Astrocyte (in vitro differentiated cells and primary cell): ENCODE data around the gene LCK. TPM values are rescaled to one million over a fixed set of nuclear protein-coding genes. Genes with fewer than 3 reads are reported as not detected.
A peak's percentile ranks its signal among the peaks of the same experiment; 100 is the strongest.
"Not testable (repeated sequence)": the region's sequence is repeated elsewhere in the genome, so short reads cannot be mapped to it uniquely, and the experiment has no call there.

Source experiments
- DNase-seq: peaks from one replicate; pipeline ENCODE4 v3.0.0-alpha.2; 2010; ENCODE audit warnings: low read depth
- FAIRE-seq: peaks from 2 replicates; lab custom pipeline; 2011; peaks lifted over from hg19 to GRCh38; lab: Jason Lieb, UNC
- H2AFZ ChIP-seq: 2 replicates; pipeline ENCODE4 v1.6.0; 2012; ENCODE audit warnings: low read depth, low read length, inconsistent platforms
- H3K27ac ChIP-seq: 2 replicates; pipeline ENCODE4 v1.5.1; 2011; ENCODE audit warnings: low read depth, low read length, inconsistent platforms
- H3K27me3 ChIP-seq: 2 replicates; pipeline ENCODE4 v1.6.0; 2011; ENCODE audit warnings: low read length, inconsistent platforms; ENCODE audit not compliant: insufficient read depth
- H3K36me3 ChIP-seq: 2 replicates; pipeline ENCODE4 v1.5.1; 2011; ENCODE audit warnings: low read length, inconsistent platforms; ENCODE audit not compliant: insufficient read depth
- H3K4me1 ChIP-seq: 2 replicates; pipeline ENCODE4 v1.5.1; 2011; ENCODE audit warnings: low read length, inconsistent platforms; ENCODE audit not compliant: insufficient read depth
- H3K4me2 ChIP-seq: 2 replicates; pipeline ENCODE4 v1.6.0; 2012; ENCODE audit warnings: low read length, inconsistent platforms
- H3K4me3 ChIP-seq: 2 replicates; pipeline ENCODE4 v1.5.1; 2011; ENCODE audit warnings: low read depth, mild to moderate bottlenecking, low read length, inconsistent platforms; ENCODE audit not compliant: insufficient read depth
- H3K79me2 ChIP-seq: 2 replicates; pipeline ENCODE4 v1.6.0; 2012; ENCODE audit warnings: mild to moderate bottlenecking, low read length, inconsistent platforms; ENCODE audit not compliant: insufficient read depth
- H3K9ac ChIP-seq: 2 replicates; pipeline ENCODE4 v1.6.0; 2012; ENCODE audit warnings: mild to moderate bottlenecking, low read length, inconsistent platforms
- H3K9me3 ChIP-seq: 2 replicates; pipeline ENCODE4 v1.5.1; 2012; ENCODE audit warnings: low read depth, mild to moderate bottlenecking, low read length, inconsistent platforms; ENCODE audit not compliant: insufficient read depth
- H4K20me1 ChIP-seq: 2 replicates; pipeline ENCODE4 v1.6.0; 2012; ENCODE audit warnings: low read length, inconsistent platforms; ENCODE audit not compliant: insufficient read depth
- H3K27ac Mint-ChIP-seq: one replicate; pipeline ENCODE4 v1.8.0; 2021; ENCODE audit warnings: mild to moderate bottlenecking, mixed read lengths; ENCODE audit not compliant: unreplicated experiment
- H3K27me3 Mint-ChIP-seq: one replicate; pipeline ENCODE4 v1.8.0; 2021; ENCODE audit warnings: low read depth, mixed read lengths; ENCODE audit not compliant: unreplicated experiment
- H3K36me3 Mint-ChIP-seq: one replicate; pipeline ENCODE4 v1.8.0; 2021; ENCODE audit warnings: low read depth, mixed read lengths; ENCODE audit not compliant: unreplicated experiment
- H3K4me1 Mint-ChIP-seq: one replicate; pipeline ENCODE4 v1.8.0; 2021; ENCODE audit warnings: low read depth, mixed read lengths; ENCODE audit not compliant: unreplicated experiment
- H3K4me3 Mint-ChIP-seq: one replicate; pipeline ENCODE4 v1.8.0; 2021; ENCODE audit warnings: mild to moderate bottlenecking, moderate library complexity, mixed read lengths; ENCODE audit not compliant: unreplicated experiment
- H3K9me3 Mint-ChIP-seq: one replicate; pipeline ENCODE4 v1.8.0; 2021; ENCODE audit warnings: mild to moderate bottlenecking, mixed read lengths; ENCODE audit not compliant: unreplicated experiment
- CTCF ChIP-seq: IDR thresholded peaks from 2 replicates; pipeline ENCODE4 v1.5.1; 2011; ENCODE audit warnings: low read depth, mild to moderate bottlenecking, inconsistent platforms, low read length, moderate library complexity; ENCODE audit not compliant: insufficient read depth
- EZH2 ChIP-seq: IDR thresholded peaks from 2 replicates; pipeline ENCODE4 v1.6.1; 2012; ENCODE audit warnings: mild to moderate bottlenecking, low read length, inconsistent platforms; ENCODE audit not compliant: insufficient read depth
- total RNA-seq: library from RNA; stranded (reverse); gene quantifications from 2 replicates; pipeline ENCODE4 v1.2.1, GENCODE V29; 2021

LCK gene
- total RNA-seq, 1 donor from 2014 or later: 0.30 TPM

- H2AFZ ChIP-seq: peak within 1 kb of the TSS; percentile 89
- peak within 1 kb of the TSS; percentile 90 for H3K9ac ChIP-seq
- peaks cover 25% of the 10 kb centered on the region for H4K20me1 ChIP-seq
- peaks cover 2% of the 10 kb centered on the region for H3K36me3 Mint-ChIP-seq
- H3K79me2 ChIP-seq: peaks cover 47% of the 10 kb centered on the region
- H3K4me3 ChIP-seq: peak within 1 kb of the TSS; percentile 91
- H3K4me3 Mint-ChIP-seq: peak within 1 kb of the TSS; percentile 97
- no peaks in the 10 kb centered on the region for H3K27me3 ChIP-seq
- no peaks in the 10 kb centered on the region for H3K9me3 Mint-ChIP-seq
- H3K27me3 Mint-ChIP-seq: no peaks in the 10 kb centered on the region
- peaks cover 6% of the 10 kb centered on the region for H3K4me1 ChIP-seq
- peak within 1 kb of the TSS; percentile 70 for H3K27ac ChIP-seq
- peak within 1 kb of the TSS; percentile 86 for H3K4me2 ChIP-seq
- H3K4me1 Mint-ChIP-seq: peaks cover 7% of the 10 kb centered on the region
- no peaks in the 10 kb centered on the region for H3K9me3 ChIP-seq
- no peak for FAIRE-seq
- H3K27ac Mint-ChIP-seq: peak within 1 kb of the TSS; percentile 88
- DNase-seq: peak; percentile 77
- no peaks in the 10 kb centered on the region for H3K36me3 ChIP-seq
- TF ChIP-seq EZH2: no peak
- no peak for TF ChIP-seq CTCF
Observed at GRCh38 chr1:32291708-32292538, 40.9 kb downstream of the LCK start, which contains the start of gene HDAC1. Gene HDAC1, plus strand, starts transcription at chr1:32292083. Its CDS starts 87 bp downstream, at chr1:32292170.

- not testable (repeated sequence) for H3K36me3 Mint-ChIP-seq, H3K4me1 Mint-ChIP-seq, H3K4me3 Mint-ChIP-seq, H3K4me1 ChIP-seq, H3K9me3 ChIP-seq, H2AFZ ChIP-seq, H3K27me3 Mint-ChIP-seq, H3K9ac ChIP-seq, FAIRE-seq, H3K27ac ChIP-seq, DNase-seq, H3K36me3 ChIP-seq, H3K27ac Mint-ChIP-seq, H3K27me3 ChIP-seq, H3K9me3 Mint-ChIP-seq, H3K4me3 ChIP-seq, H3K4me2 ChIP-seq
- H3K79me2 ChIP-seq: peaks cover 76% of the 10 kb centered on the region
- H4K20me1 ChIP-seq: peaks cover 57% of the 10 kb centered on the region
Observed at GRCh38 chr1:32298211-32298610, 47.1 kb downstream of the LCK start.

GRCh38 chr1:32299327-32299726, 48.3 kb downstream of the LCK start:
- no peaks in the 10 kb centered on the region for H3K27me3 ChIP-seq
- peaks cover 59% of the 10 kb centered on the region for H4K20me1 ChIP-seq
- H2AFZ ChIP-seq: no peak overlapping the region
- TF ChIP-seq CTCF (no peak), EZH2 (no peak)
- no peaks in the 10 kb centered on the region for H3K27me3 Mint-ChIP-seq
- FAIRE-seq (no peak), DNase-seq (no peak)
- no peak overlapping the region for H3K27ac Mint-ChIP-seq
- H3K27ac ChIP-seq: no peak overlapping the region
- peaks cover 10% of the 10 kb centered on the region for H3K36me3 ChIP-seq
- H3K4me1 Mint-ChIP-seq: peaks cover 8% of the 10 kb centered on the region
- H3K79me2 ChIP-seq: peaks cover 68% of the 10 kb centered on the region
- no peaks in the 10 kb centered on the region for H3K4me1 ChIP-seq
- H3K9me3 Mint-ChIP-seq: no peaks in the 10 kb centered on the region
- no peak overlapping the region for H3K4me2 ChIP-seq
- H3K4me3 ChIP-seq: no peak overlapping the region
- peaks cover 12% of the 10 kb centered on the region for H3K36me3 Mint-ChIP-seq
- H3K4me3 Mint-ChIP-seq: peak overlapping the region; percentile 20
- no peak overlapping the region for H3K9ac ChIP-seq
- no peaks in the 10 kb centered on the region for H3K9me3 ChIP-seq
